HS-5 (cell line): ENCODE data around the gene FRMD1.

Experiments used
- DNase-seq: peaks from one replicate; pipeline ENCODE4 v3.0.0-alpha.2; 2012; ENCODE audit warnings: low read depth

Gene FRMD1

GRCh38 chr6:168026925-168027324, 52.1 kb downstream of the FRMD1 start:
- no peak for DNase-seq

GRCh38 chr6:168025831-168026710, 52.9 kb downstream of the FRMD1 start:
- no peak for DNase-seq

- no peak for DNase-seq
Measured at GRCh38 chr6:168024951-168025510, 54.0 kb downstream of the FRMD1 start.

- DNase-seq = no peak
Measured at GRCh38 chr6:168022488-168023321, 56.3 kb downstream of the FRMD1 start.

- DNase-seq = no peak
Measured at GRCh38 chr6:168021581-168021980, 57.4 kb downstream of the FRMD1 start.

- DNase-seq = no peak
Measured at GRCh38 chr6:168020242-168020641, 58.8 kb downstream of the FRMD1 start.

- DNase-seq = no peak
Measured at GRCh38 chr6:168018664-168019063, 60.3 kb downstream of the FRMD1 start.

GRCh38 chr6:168017629-168018028, 61.4 kb downstream of the FRMD1 start:
- DNase-seq = no peak

- no peak for DNase-seq
Measured at GRCh38 chr6:168016721-168017525, 62.1 kb downstream of the FRMD1 start.

GRCh38 chr6:168016176-168016620, 62.8 kb downstream of the FRMD1 start:
- DNase-seq = no peak

- no peak for DNase-seq
Measured at GRCh38 chr6:168015482-168016175, 63.4 kb downstream of the FRMD1 start.

- DNase-seq = no peak
Measured at GRCh38 chr6:168015009-168015408, 64.0 kb downstream of the FRMD1 start.

- DNase-seq = no peak
Measured at GRCh38 chr6:168014428-168014827, 64.6 kb downstream of the FRMD1 start.

GRCh38 chr6:168013250-168013915, 65.6 kb downstream of the FRMD1 start:
- no peak for DNase-seq

GRCh38 chr6:168012431-168013249, 66.4 kb downstream of the FRMD1 start:
- DNase-seq = no peak

- no peak for DNase-seq
Measured at GRCh38 chr6:168011291-168011690, 67.7 kb downstream of the FRMD1 start.

- DNase-seq = no peak
Measured at GRCh38 chr6:168009331-168009730, 69.7 kb downstream of the FRMD1 start.

- peak; percentile 92 for DNase-seq
Measured at GRCh38 chr6:168007592-168008338, 71.2 kb downstream of the FRMD1 start.

GRCh38 chr6:168005796-168006195, 73.2 kb downstream of the FRMD1 start:
- no peak for DNase-seq
